Endometrium (tissue), 2 donors: Measurements from ENCODE around the gene EDDM3A.

Experiments used
- FAIRE-seq: peaks from 2 replicates; lab custom pipeline; 2012; peaks lifted over from hg19 to GRCh38; lab: Jason Lieb, UNC
- donor health status: control.
- donor health status: control.

The EDDM3A gene

GRCh38 chr14:20789230-20789813 lies 43.6 kb downstream of the EDDM3A start:
- no peak for FAIRE-seq

- FAIRE-seq, result no peak
These were observed 44.9 kb downstream of the EDDM3A start for GRCh38 chr14:20790464-20791116.

- FAIRE-seq, result no peak
These were observed 45.5 kb downstream of the EDDM3A start for GRCh38 chr14:20791187-20791586.

- no peak for FAIRE-seq
These were observed 45.9 kb downstream of the EDDM3A start for GRCh38 chr14:20791597-20791996.

- no peak for FAIRE-seq
These were observed 46.9 kb downstream of the EDDM3A start for GRCh38 chr14:20792556-20792955.

GRCh38 chr14:20794644-20795369 lies 49.1 kb downstream of the EDDM3A start:
- no peak for FAIRE-seq

- no peak for FAIRE-seq
These were observed 51.5 kb downstream of the EDDM3A start for GRCh38 chr14:20797164-20797563.
